ENCODE data around the gene KIF2C.

KIF2C gene

GRCh38 chr1:44803062-44803311, 63.4 kb downstream of the KIF2C start:
- Histone ChIP-seq H3K4me2 (ENCODE audit: low read length) (no peak overlapping the region), H3K27ac (ENCODE audit: low read depth, low read length, poor library complexity, severe bottlenecking) (no peak overlapping the region), H3K9me2 (ENCODE audit: low read depth, low read length) (no peaks in the 10 kb centered on the region), H3K4me1 (ENCODE audit: insufficient read depth, low read length, severe bottlenecking) (peaks cover 38% of the 10 kb centered on the region), H3K9me3 (ENCODE audit: low read length) (no peaks in the 10 kb centered on the region), H3K79me2 (ENCODE audit: insufficient read depth, low read length) (no peaks in the 10 kb centered on the region), H4K20me1 (ENCODE audit: insufficient read depth, low read length) (no peaks in the 10 kb centered on the region), H3K27me3 (ENCODE audit: insufficient read depth, low read length) (no peaks in the 10 kb centered on the region), H3F3A (ENCODE audit: insufficient read depth, low read length) (no peaks in the 10 kb centered on the region), H3K36me3 (ENCODE audit: insufficient read depth, low read length) (peaks cover 16% of the 10 kb centered on the region; the same call in 1 of the 2 replicates), H3K4me3 (ENCODE audit: low read depth, low read length, poor library complexity, severe bottlenecking) (no peak overlapping the region), H2AFZ (ENCODE audit: low read length) (no peak overlapping the region), H3K9ac (ENCODE audit: low read length) (no peak overlapping the region)
- TF ChIP-seq EZH2 (IDR thresholded peaks at IDR 0.05; ENCODE audit: borderline replicate concordance, low read length) (no peak), CTCF (IDR thresholded peaks at IDR 0.05; ENCODE audit: low read length) (no peak)

GRCh38 chr1:44803312-44804095, 63.9 kb downstream of the KIF2C start:
- peaks cover 43% of the 10 kb centered on the region for H3K4me1 ChIP-seq (ENCODE audit: insufficient read depth, low read length, severe bottlenecking)
- no peak overlapping the region for H3K9ac ChIP-seq (ENCODE audit: low read length)
- H3K4me3 ChIP-seq (ENCODE audit: low read depth, low read length, poor library complexity, severe bottlenecking) = no peak overlapping the region
- H3K27ac ChIP-seq (ENCODE audit: low read depth, low read length, poor library complexity, severe bottlenecking) = no peak overlapping the region
- H3K79me2 ChIP-seq (ENCODE audit: insufficient read depth, low read length) = no peaks in the 10 kb centered on the region
- H3K9me3 ChIP-seq (ENCODE audit: low read length) = no peaks in the 10 kb centered on the region
- H4K20me1 ChIP-seq (ENCODE audit: insufficient read depth, low read length) = no peaks in the 10 kb centered on the region
- H3K27me3 ChIP-seq (ENCODE audit: insufficient read depth, low read length) = no peaks in the 10 kb centered on the region
- no peak overlapping the region for H3K4me2 ChIP-seq (ENCODE audit: low read length)
- TF ChIP-seq EZH2 (IDR thresholded peaks at IDR 0.05; ENCODE audit: borderline replicate concordance, low read length) = no peak
- TF ChIP-seq CTCF (IDR thresholded peaks at IDR 0.05; ENCODE audit: low read length) = no peak
- no peaks in the 10 kb centered on the region for H3K9me2 ChIP-seq (ENCODE audit: low read depth, low read length)
- no peak overlapping the region for H2AFZ ChIP-seq (ENCODE audit: low read length)
- peaks cover 16% of the 10 kb centered on the region; the same call in 1 of the 2 replicates for H3K36me3 ChIP-seq (ENCODE audit: insufficient read depth, low read length)
- H3F3A ChIP-seq (ENCODE audit: insufficient read depth, low read length) = no peaks in the 10 kb centered on the region

- Histone ChIP-seq H3K9me2 (ENCODE audit: low read depth, low read length) (no peaks in the 10 kb centered on the region), H3K9ac (ENCODE audit: low read length) (no peak overlapping the region), H3K4me2 (ENCODE audit: low read length) (no peak overlapping the region), H3K27ac (ENCODE audit: low read depth, low read length, poor library complexity, severe bottlenecking) (no peak overlapping the region), H3K79me2 (ENCODE audit: insufficient read depth, low read length) (no peaks in the 10 kb centered on the region), H3K36me3 (ENCODE audit: insufficient read depth, low read length) (peaks cover 16% of the 10 kb centered on the region; the same call in 1 of the 2 replicates), H3F3A (ENCODE audit: insufficient read depth, low read length) (no peaks in the 10 kb centered on the region), H3K4me3 (ENCODE audit: low read depth, low read length, poor library complexity, severe bottlenecking) (no peak overlapping the region), H2AFZ (ENCODE audit: low read length) (no peak overlapping the region), H4K20me1 (ENCODE audit: insufficient read depth, low read length) (no peaks in the 10 kb centered on the region), H3K4me1 (ENCODE audit: insufficient read depth, low read length, severe bottlenecking) (peaks cover 57% of the 10 kb centered on the region), H3K9me3 (ENCODE audit: low read length) (no peaks in the 10 kb centered on the region), H3K27me3 (ENCODE audit: insufficient read depth, low read length) (no peaks in the 10 kb centered on the region)
- TF ChIP-seq EZH2 (IDR thresholded peaks at IDR 0.05; ENCODE audit: borderline replicate concordance, low read length) = no peak
- TF ChIP-seq CTCF (IDR thresholded peaks at IDR 0.05; ENCODE audit: low read length) = no peak; the same call in 1 of the 2 replicates
These were observed 65.8 kb downstream of the KIF2C start for GRCh38 chr1:44805311-44806024.
